HG03439 (cell line): ENCODE results near the gene CRYBG1.
A peak's percentile ranks its signal among the peaks of the same experiment; 100 is the strongest.

Source experiments
- ATAC-seq: cut with Tn5 transposase; IDR thresholded peaks from one replicate; pipeline ENCODE4 v1.9.1; 2021; ENCODE audit warnings: mild to moderate bottlenecking, moderate library complexity; ENCODE audit not compliant: unreplicated experiment

The CRYBG1 gene

GRCh38 chr6:106419900-106420613, 59.5 kb downstream of the CRYBG1 start:
- no peak for ATAC-seq

- ATAC-seq = no peak
These were observed 61.0 kb downstream of the CRYBG1 start for GRCh38 chr6:106421496-106421895.

GRCh38 chr6:106422534-106422933, 62.0 kb downstream of the CRYBG1 start:
- ATAC-seq = no peak

GRCh38 chr6:106425382-106425781, 64.9 kb downstream of the CRYBG1 start:
- ATAC-seq = no peak

GRCh38 chr6:106426250-106426970, 65.9 kb downstream of the CRYBG1 start:
- no peak for ATAC-seq

- no peak for ATAC-seq
These were observed 69.9 kb downstream of the CRYBG1 start for GRCh38 chr6:106430466-106430865.

- no peak for ATAC-seq
These were observed 70.9 kb downstream of the CRYBG1 start for GRCh38 chr6:106431405-106431804.

GRCh38 chr6:106431972-106432371, 71.5 kb downstream of the CRYBG1 start:
- ATAC-seq = no peak

GRCh38 chr6:106434530-106434929, 74.0 kb downstream of the CRYBG1 start:
- ATAC-seq = no peak

- no peak for ATAC-seq
These were observed 78.9 kb downstream of the CRYBG1 start for GRCh38 chr6:106439459-106439858.

- no peak for ATAC-seq
These were observed 80.0 kb downstream of the CRYBG1 start for GRCh38 chr6:106440546-106440945.

- ATAC-seq = no peak
These were observed 81.9 kb downstream of the CRYBG1 start for GRCh38 chr6:106442395-106442794.

GRCh38 chr6:106444777-106445507, 84.4 kb downstream of the CRYBG1 start:
- ATAC-seq = peak; percentile 68

- ATAC-seq = no peak
These were observed 85.0 kb downstream of the CRYBG1 start for GRCh38 chr6:106445508-106445878.

GRCh38 chr6:106446287-106446885, 85.9 kb downstream of the CRYBG1 start:
- ATAC-seq = no peak

GRCh38 chr6:106446983-106447382, 86.5 kb downstream of the CRYBG1 start:
- no peak for ATAC-seq

GRCh38 chr6:106448000-106448426, 87.5 kb downstream of the CRYBG1 start:
- no peak for ATAC-seq

GRCh38 chr6:106450653-106451052, 90.1 kb downstream of the CRYBG1 start:
- ATAC-seq = no peak

- no peak for ATAC-seq
These were observed 90.9 kb downstream of the CRYBG1 start for GRCh38 chr6:106451439-106451838.

GRCh38 chr6:106452628-106453027, 92.1 kb downstream of the CRYBG1 start:
- ATAC-seq = no peak

GRCh38 chr6:106453756-106454367, 93.3 kb downstream of the CRYBG1 start:
- ATAC-seq = no peak
